H1 (cell line): ENCODE results near the gene R3HDM1. TPM values are rescaled to one million over a fixed set of nuclear protein-coding genes. Genes with fewer than 3 reads are reported as not detected.
"Not testable (repeated sequence)": the region's sequence is repeated elsewhere in the genome, so short reads cannot be mapped to it uniquely, and the experiment has no call there.

Experiments
- CTCF ChIA-PET: fragments of 300-600 bp; sonication (Branson Sonifier 250); formaldehyde crosslinking; loops from one replicate; lab custom pipeline; 2021; ENCODE audit not compliant: partially characterized antibody; lab: Charles Lee
- POLR2A ChIA-PET: fragments of 300-600 bp; sonication (Branson Sonifier 250); formaldehyde crosslinking; loops from one replicate; lab custom pipeline; 2021; ENCODE audit warnings: inconsistent platforms; ENCODE audit not compliant: partially characterized antibody; lab: Charles Lee
- DNase-seq, 2 experiments: peaks; one replicate each; pipeline versions ENCODE4 v3.0.0 to v3.0.0-alpha.2; 2010 to 2022; ENCODE audit warnings: low spot score in 2 of 2, low read depth in 1 of 2, mixed read lengths in 1 of 2
- FAIRE-seq: peaks from 2 replicates; lab custom pipeline; 2011; peaks lifted over from hg19 to GRCh38; lab: Jason Lieb, UNC
- H2AFZ ChIP-seq: 2 replicates; pipeline ENCODE4 v1.8.1; 2012; ENCODE audit warnings: low read length, inconsistent platforms
- H2AK5ac ChIP-seq: 2 replicates; pipeline ENCODE4 v1.6.1; 2013; ENCODE audit warnings: low read depth, low read length
- H2BK120ac ChIP-seq: replicated peaks from 2 replicates; pipeline ENCODE3; 2013; ENCODE audit warnings: low read depth, low read length, inconsistent platforms
- H2BK12ac ChIP-seq: 2 replicates; pipeline ENCODE4 v1.6.1; 2013; ENCODE audit warnings: low read depth, low read length
- H2BK15ac ChIP-seq: 2 replicates; pipeline ENCODE4 v1.6.1; 2013; ENCODE audit warnings: low read length
- H2BK20ac ChIP-seq: 2 replicates; pipeline ENCODE4 v1.6.1; 2013; ENCODE audit warnings: low read length
- H2BK5ac ChIP-seq: 2 replicates; pipeline ENCODE4 v1.6.1; 2013; ENCODE audit warnings: low read depth, low read length
- H3K14ac ChIP-seq: 2 replicates; pipeline ENCODE4 v1.6.1; 2013; ENCODE audit warnings: inconsistent platforms; ENCODE audit not compliant: insufficient read length
- H3K18ac ChIP-seq: 2 replicates; pipeline ENCODE4 v1.6.1; 2013; ENCODE audit warnings: low read length; ENCODE audit errors: extremely low read depth
- H3K23ac ChIP-seq: 2 replicates; pipeline ENCODE4 v1.6.1; 2013; ENCODE audit warnings: inconsistent platforms; ENCODE audit not compliant: insufficient read length
- H3K23me2 ChIP-seq: 2 replicates; pipeline ENCODE4 v1.6.1; 2013; ENCODE audit warnings: low read depth, low read length
- H3K27ac ChIP-seq: 2 replicates; pipeline ENCODE4 v1.6.1; 2011; ENCODE audit warnings: low read depth, low read length, inconsistent platforms
- H3K27me3 ChIP-seq, 4 experiments: replicated peaks in 1 of 4; 1 replicate in 1 of 4; 2 replicates in 3 of 4; pipeline versions ENCODE4 v1.6.1 to v1.8.1; 2011 to 2013; ENCODE audit warnings: low read length in 3 of 4, mild to moderate bottlenecking in 3 of 4, inconsistent platforms in 2 of 4, mixed read lengths in 2 of 4, moderate library complexity in 1 of 4; ENCODE audit not compliant: control insufficient read depth in 3 of 4, insufficient read depth in 3 of 4; ENCODE audit errors: extremely low read depth in 1 of 4
- H3K36me3 ChIP-seq, 4 experiments: 2 replicates each; pipeline versions ENCODE4 v1.6.1 to v1.8.1; 2011 to 2013; ENCODE audit warnings: mild to moderate bottlenecking in 4 of 4, low read length in 3 of 4, moderate library complexity in 2 of 4, control low read depth in 1 of 4, inconsistent platforms in 1 of 4; ENCODE audit not compliant: insufficient read depth in 4 of 4, control insufficient read depth in 2 of 4
- H3K4ac ChIP-seq: replicated peaks from 2 replicates; pipeline ENCODE3; 2013; ENCODE audit warnings: low read length, low read depth, mixed read lengths, inconsistent platforms; ENCODE audit not compliant: insufficient read length
- H3K4me1 ChIP-seq, 4 experiments: replicated peaks in 1 of 4; 1 replicate in 1 of 4; 2 replicates in 3 of 4; pipeline versions ENCODE4 v1.6.1 to v1.8.1; 2011 to 2013; ENCODE audit warnings: low read length in 3 of 4, inconsistent platforms in 2 of 4, mixed read lengths in 1 of 4; ENCODE audit not compliant: insufficient read depth in 4 of 4, control insufficient read depth in 3 of 4
- H3K4me2 ChIP-seq, 2 experiments: 2 replicates each; pipeline versions ENCODE4 v1.6.1 to v1.8.1; 2011 to 2013; ENCODE audit warnings: low read depth in 2 of 2, low read length in 2 of 2, control low read depth in 1 of 2, inconsistent platforms in 1 of 2, mild to moderate bottlenecking in 1 of 2; ENCODE audit not compliant: insufficient read depth in 1 of 2
- H3K4me3 ChIP-seq, 4 experiments: fragments of 200-600, 300-600 bp in 1 of 4; sonication (generic), shearing (Covaris generic), sonication (Bioruptor Twin) in 1 of 4; 2 replicates each; pipeline versions ENCODE4 v1.5.1 to v1.8.1; 2011 to 2016; ENCODE audit warnings: low read length in 4 of 4, low read depth in 3 of 4, control low read depth in 2 of 4, inconsistent platforms in 2 of 4, mild to moderate bottlenecking in 2 of 4, mixed read lengths in 1 of 4, moderate library complexity in 1 of 4; ENCODE audit not compliant: insufficient read depth in 2 of 4; ENCODE audit errors: extremely low read depth in 1 of 4
- H3K56ac ChIP-seq: replicated peaks from 2 replicates; pipeline ENCODE3; 2013; ENCODE audit warnings: low read depth, mild to moderate bottlenecking, mixed read lengths, low read length, inconsistent platforms; ENCODE audit not compliant: insufficient read length
- H3K79me1 ChIP-seq: 2 replicates; pipeline ENCODE4 v1.6.1; 2013; ENCODE audit warnings: low read depth, low read length, control low read depth
- H3K79me2 ChIP-seq, 2 experiments: 2 replicates each; pipeline versions ENCODE4 v1.6.1 to v1.8.1; 2012 to 2013; ENCODE audit warnings: low read length in 2 of 2, mild to moderate bottlenecking in 2 of 2, inconsistent platforms in 1 of 2; ENCODE audit not compliant: insufficient read depth in 2 of 2, control insufficient read depth in 1 of 2
- H3K9ac ChIP-seq, 4 experiments: replicated peaks in 1 of 4; 1 replicate in 1 of 4; 2 replicates in 3 of 4; pipeline versions ENCODE4 v1.6.1 to v1.8.1; 2011 to 2013; ENCODE audit warnings: low read depth in 3 of 4, low read length in 3 of 4, control low read depth in 2 of 4, mild to moderate bottlenecking in 2 of 4, moderate library complexity in 2 of 4, inconsistent platforms in 1 of 4; ENCODE audit errors: extremely low read depth in 1 of 4
- H3K9me3 ChIP-seq, 2 experiments: 2 replicates each; pipeline versions ENCODE4 v1.6.1 to v1.8.1; 2012 to 2013; ENCODE audit warnings: mild to moderate bottlenecking in 2 of 2, moderate library complexity in 2 of 2, control low read depth in 1 of 2, inconsistent platforms in 1 of 2, low read depth in 1 of 2, low read length in 1 of 2, mixed read lengths in 1 of 2; ENCODE audit not compliant: insufficient read depth in 2 of 2
- H4K20me1 ChIP-seq, 2 experiments: replicated peaks in 1 of 2; 2 replicates each; pipeline versions ENCODE3 to v1.8.1; 2011 to 2013; ENCODE audit warnings: inconsistent platforms in 2 of 2, low read length in 2 of 2, mild to moderate bottlenecking in 1 of 2; ENCODE audit not compliant: insufficient read depth in 2 of 2, control insufficient read depth in 1 of 2
- H4K5ac ChIP-seq: 2 replicates; pipeline ENCODE4 v1.6.1; 2013; ENCODE audit warnings: low read length, low read depth, mixed read lengths, inconsistent platforms; ENCODE audit not compliant: insufficient read length
- H4K8ac ChIP-seq: 2 replicates; pipeline ENCODE4 v1.8.0; 2013; ENCODE audit warnings: mild to moderate bottlenecking, moderate library complexity, low read length, inconsistent platforms; ENCODE audit not compliant: insufficient read depth; ENCODE audit errors: extremely low read depth
- H4K91ac ChIP-seq: replicated peaks from 2 replicates; pipeline ENCODE3; 2013; ENCODE audit warnings: low read length, mixed read lengths, inconsistent platforms; ENCODE audit not compliant: insufficient read length
- WGBS, 2 experiments: shearing (Covaris generic) in 1 of 2; methylation state at CpG; one replicate each; pipeline versions ENCODE4 v1.1.6 to v1.1.7; 2013 to 2015; ENCODE audit warnings: low lambda C conversion rate in 2 of 2, mixed read lengths in 2 of 2, inconsistent platforms in 1 of 2, low coverage in 1 of 2, missing lambda C conversion rate in 1 of 2; ENCODE audit not compliant: insufficient replicate concordance in 2 of 2, insufficient coverage in 1 of 2, insufficient read length in 1 of 2; ENCODE audit errors: extremely low coverage in 1 of 2, missing lambda C conversion rate in 1 of 2; 5-methylcytosine and 5-hydroxymethylcytosine counted together
- polyA plus RNA-seq, 7 experiments: library from polyadenylated mRNA; depleted of rRNA in 3 of 7; stranded (reverse) in 5 of 7; unstranded in 2 of 7; fragments of >200 nt in 5 of 7; fragments of 200-250 nt in 2 of 7; gene quantifications; 1 replicate in 5 of 7; 2 replicates in 1 of 7; 4 replicates in 1 of 7; pipeline versions ENCODE4 v1.2.1 to v1.2.3, GENCODE V29; 2011 to 2013; ENCODE audit warnings: missing spikeins in 2 of 7, mixed read lengths in 2 of 7
- total RNA-seq: library from RNA; stranded (reverse); fragmentation: NEBNext Ultra II Directional; extraction: Animal tissue kit (Norgen Biotek cat#: 25700); gene quantifications from 2 replicates; pipeline ENCODE4 v1.2.1, GENCODE V29; 2021

The R3HDM1 gene
- total and polyA plus RNA-seq, 2 of the 8 experiments (the other 6 are each of a cell fraction or from before 2014, with no cell fraction given): 77.7 to 120 TPM

DNA sequence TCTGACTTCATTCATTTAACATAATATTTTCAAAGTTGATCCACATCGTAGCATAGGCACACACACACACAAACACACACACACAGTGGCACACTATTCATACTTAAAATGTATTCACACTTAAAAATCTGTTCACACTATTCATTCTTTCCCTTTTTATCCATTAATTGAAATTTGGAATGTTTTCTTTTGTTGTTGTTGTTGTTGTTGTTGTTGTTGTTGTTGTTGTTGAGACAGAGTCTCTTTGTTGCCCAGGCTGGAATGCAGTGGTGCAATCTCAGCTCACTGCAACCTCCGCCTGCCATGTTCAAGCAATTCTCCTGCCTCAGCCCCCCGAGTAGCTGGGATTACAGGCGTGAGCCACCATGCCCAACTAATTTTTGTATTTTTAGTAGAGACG, 123.0 kb downstream of the R3HDM1 start:
- H2AFZ ChIP-seq, H3K4me2 ChIP-seq, H3K27me3 ChIP-seq, DNase-seq, H3K56ac ChIP-seq, H4K91ac ChIP-seq, H4K8ac ChIP-seq, H3K9me3 ChIP-seq, H2BK20ac ChIP-seq, H3K4ac ChIP-seq, H3K14ac ChIP-seq, H3K4me3 ChIP-seq, POLR2A ChIA-PET, H3K79me2 ChIP-seq, H3K4me1 ChIP-seq, H3K9ac ChIP-seq, H3K27ac ChIP-seq, H3K18ac ChIP-seq, H2BK5ac ChIP-seq, H3K79me1 ChIP-seq, H2BK15ac ChIP-seq, H2AK5ac ChIP-seq, H2BK120ac ChIP-seq, H2BK12ac ChIP-seq, H4K20me1 ChIP-seq, H3K23ac ChIP-seq, FAIRE-seq, H3K23me2 ChIP-seq, H4K5ac ChIP-seq: not testable (repeated sequence)
- 93% methylated on average over 5 of the region's 5 CpGs; no CpG with 5 or more reads in 1 of the 2 experiments for WGBS, 2 experiments
- CTCF ChIA-PET: interaction anchor here (0.9 kb wide), 1 partner anchor 15 kb away, joined by 3 read pairs; no protein-coding TSS in a partner anchor
- H3K36me3 ChIP-seq: peaks cover 0 to 43% (median 6%) of the 10 kb centered on the region in 4 experiments; a peak in 4 of 8 replicates
